SK-N-SH (cell line): Measurements from ENCODE around the gene MTG1. TPM values are rescaled to one million over a fixed set of nuclear protein-coding genes. Genes with fewer than 3 reads are reported as not detected.

Experiments
- CTCF ChIA-PET: fragments of 300-600, 350-600 bp; formaldehyde crosslinking; extraction: SDS; loops from one replicate; lab custom pipeline; 2021; lab: Yijun Ruan, JAX
- POLR2A ChIA-PET: fragments of 350-600 bp; sonication (Branson Sonifier 250); formaldehyde crosslinking; extraction: SDS; loops from one replicate; lab custom pipeline; 2020; ENCODE audit warnings: antibody characterized with exemption, inconsistent platforms; lab: Yijun Ruan, JAX
- DNase-seq: peaks from one replicate; pipeline ENCODE4 v3.0.0; 2012
- H2AFZ ChIP-seq: fragments of 200-600 bp; sonication (generic); 2 replicates; pipeline ENCODE4 v1.8.1; 2016; ENCODE audit warnings: antibody characterized with exemption, mild to moderate bottlenecking, low read depth
- H3F3A ChIP-seq: fragments of 200-600 bp; sonication (generic); replicated peaks from 2 replicates; pipeline ENCODE3; 2016; ENCODE audit warnings: antibody characterized with exemption, mild to moderate bottlenecking; ENCODE audit not compliant: insufficient read depth
- H3K27ac ChIP-seq, 2 experiments: fragments of 200-500 bp in 1 of 2; fragments of 200-600 bp in 1 of 2; sonication (Bioruptor generic) in 1 of 2; sonication (generic), shearing (Covaris generic) in 1 of 2; 2 replicates each; pipeline versions ENCODE4 v1.5.1 to v1.6.1; 2014 to 2016; ENCODE audit warnings: low read depth in 2 of 2, inconsistent platforms in 1 of 2, low read length in 1 of 2, mild to moderate bottlenecking in 1 of 2, mixed read lengths in 1 of 2
- H3K27me3 ChIP-seq: fragments of 200-600 bp; sonication (generic), shearing (Covaris generic); 2 replicates; pipeline ENCODE4 v1.6.1; 2016; ENCODE audit warnings: mixed run types; ENCODE audit not compliant: insufficient read depth
- H3K36me3 ChIP-seq, 2 experiments: fragments of 200-500 bp in 1 of 2; fragments of 200-600 bp in 1 of 2; sonication (Bioruptor generic) in 1 of 2; sonication (generic) in 1 of 2; replicated peaks in 1 of 2; 2 replicates each; pipeline versions ENCODE3 to v1.5.1; 2014 to 2016; ENCODE audit warnings: low read length in 1 of 2, mild to moderate bottlenecking in 1 of 2; ENCODE audit not compliant: insufficient read depth in 2 of 2, control insufficient read depth in 1 of 2
- H3K4me1 ChIP-seq, 2 experiments: fragments of 200-500 bp in 1 of 2; fragments of 200-600 bp in 1 of 2; sonication (Bioruptor generic) in 1 of 2; sonication (generic), shearing (Covaris generic) in 1 of 2; 2 replicates each; pipeline versions ENCODE4 v1.5.1 to v1.6.1; 2014 to 2016; ENCODE audit warnings: low read depth in 1 of 2, low read length in 1 of 2, mixed run types in 1 of 2; ENCODE audit not compliant: insufficient read depth in 2 of 2, control insufficient read depth in 1 of 2
- H3K4me2 ChIP-seq: fragments of 200-600 bp; sonication (generic), shearing (Covaris generic); 2 replicates; pipeline ENCODE4 v1.6.1; 2017; ENCODE audit warnings: mixed run types
- H3K4me3 ChIP-seq, 2 experiments: fragments of 200-500 bp in 1 of 2; fragments of 200-600 bp in 1 of 2; sonication (Bioruptor generic) in 1 of 2; sonication (generic), shearing (Covaris generic) in 1 of 2; 2 replicates each; pipeline versions ENCODE4 v1.5.1 to v1.8.1; 2014 to 2016; ENCODE audit warnings: low read depth in 2 of 2, inconsistent platforms in 1 of 2, low read length in 1 of 2, mild to moderate bottlenecking in 1 of 2, mixed read lengths in 1 of 2, moderate library complexity in 1 of 2
- H3K79me2 ChIP-seq: fragments of 200-600 bp; sonication (generic); 2 replicates; pipeline ENCODE4 v1.8.1; 2017; ENCODE audit warnings: mild to moderate bottlenecking; ENCODE audit not compliant: insufficient read depth
- H3K9ac ChIP-seq: fragments of 200-600 bp; sonication (generic); 2 replicates; pipeline ENCODE4 v1.6.1; 2017; ENCODE audit warnings: mixed run types
- H3K9me2 ChIP-seq: fragments of 200-600 bp; sonication (generic); 2 replicates; pipeline ENCODE4 v1.6.1; 2017; ENCODE audit warnings: mixed run types
- H3K9me3 ChIP-seq: fragments of 200-600 bp; sonication (generic); 2 replicates; pipeline ENCODE4 v1.6.1; 2017; ENCODE audit warnings: mixed run types, mild to moderate bottlenecking, moderate library complexity
- H4K20me1 ChIP-seq: fragments of 200-600 bp; sonication (generic); 2 replicates; pipeline ENCODE4 v1.6.1; 2017; ENCODE audit warnings: mild to moderate bottlenecking, mixed run types; ENCODE audit not compliant: insufficient read depth
- ELF1 ChIP-seq: IDR thresholded peaks from 2 replicates; pipeline ENCODE4 v1.4.0; 2012
- EP300 ChIP-seq, 2 experiments: IDR thresholded peaks; 2 replicates each; pipeline versions ENCODE4 v1.4.0 to v1.6.1; 2012; ENCODE audit warnings: borderline replicate concordance in 1 of 2, low read depth in 1 of 2, low read length in 1 of 2
- FOXJ3 ChIP-seq: sonication (generic); formaldehyde crosslinking; IDR thresholded peaks from 2 replicates; pipeline ENCODE4 v1.5.1; 2020; ENCODE audit warnings: mild to moderate bottlenecking, missing genetic modification reagents
- JUND ChIP-seq: IDR thresholded peaks from 2 replicates; pipeline ENCODE4 v1.4.0; 2012
- MXI1 ChIP-seq: IDR thresholded peaks from 2 replicates; pipeline ENCODE4 v1.6.1; 2012; ENCODE audit warnings: mild to moderate bottlenecking, low read depth, low read length, improper control_type of control experiment
- NFIC ChIP-seq: IDR thresholded peaks from 2 replicates; pipeline ENCODE4 v1.4.0; 2012; ENCODE audit warnings: borderline replicate concordance
- NRF1 ChIP-seq: IDR thresholded peaks from 2 replicates; pipeline ENCODE4 v1.6.1; 2012; ENCODE audit warnings: low read depth, mild to moderate bottlenecking, low read length
- PBX3 ChIP-seq: IDR thresholded peaks from 2 replicates; pipeline ENCODE4; 2012
- POLR2AphosphoS5 ChIP-seq: IDR thresholded peaks from 2 replicates; pipeline ENCODE4 v1.6.1; 2012; ENCODE audit warnings: low read depth, low read length
- RAD21 ChIP-seq: IDR thresholded peaks from 2 replicates; pipeline ENCODE4 v1.6.1; 2012; ENCODE audit warnings: mild to moderate bottlenecking, low read length
- RFX5 ChIP-seq: IDR thresholded peaks from 2 replicates; pipeline ENCODE4 v1.6.1; 2012; ENCODE audit warnings: mild to moderate bottlenecking, improper control_type of control experiment, low read length
- RXRA ChIP-seq: IDR thresholded peaks from 2 replicates; pipeline ENCODE4 v1.4.0; 2012; ENCODE audit warnings: low read depth, mild to moderate bottlenecking, borderline replicate concordance
- SMC3 ChIP-seq: IDR thresholded peaks from 2 replicates; pipeline ENCODE4 v1.6.1; 2012; ENCODE audit warnings: low read depth, low read length, improper control_type of control experiment
- TEAD4 ChIP-seq: IDR thresholded peaks from 2 replicates; pipeline ENCODE4 v1.4.0; 2012; ENCODE audit warnings: mild to moderate bottlenecking, borderline replicate concordance; ENCODE audit not compliant: insufficient read depth
- USF2 ChIP-seq: fragments of 150-350 bp; IDR thresholded peaks from 2 replicates; pipeline ENCODE4 v1.6.1; 2017; ENCODE audit warnings: antibody characterized with exemption, low read length, low read depth, borderline replicate concordance
- YY1 ChIP-seq: IDR thresholded peaks from 2 replicates; pipeline ENCODE4 v1.4.0; 2012; ENCODE audit warnings: low read depth, mild to moderate bottlenecking
- ZBTB33 ChIP-seq: IDR thresholded peaks from 2 replicates; pipeline ENCODE4 v1.4.0; 2012; ENCODE audit warnings: low read depth, borderline replicate concordance
- WGBS: methylation state at CpG from one replicate; pipeline ENCODE4 v1.1.6; 2017; ENCODE audit warnings: low lambda C conversion rate; 5-methylcytosine and 5-hydroxymethylcytosine counted together
- polyA plus RNA-seq, 3 experiments: library from polyadenylated mRNA; depleted of rRNA; stranded (reverse); fragments of >200 nt; gene quantifications; 2 replicates each; pipeline ENCODE4 v1.2.3, GENCODE V29; 2012
- TF ChIP-seq, protein P1 (sequence below): IDR thresholded peaks from 2 replicates; pipeline ENCODE4 v1.4.0; 2012; ENCODE audit warnings: low read depth, borderline replicate concordance
- TF ChIP-seq, protein P2 (sequence below): fragments of 200-600 bp; sonication (generic); IDR thresholded peaks from 2 replicates; pipeline ENCODE4 v1.6.1; 2017; ENCODE audit warnings: antibody characterized with exemption, mild to moderate bottlenecking, moderate library complexity

MTG1 gene
- polyA plus RNA-seq, 1 of the 3 experiments (the other 2 are of a cell fraction), result 86.4 TPM

GRCh38 chr10:133370030-133370786, 23.7 kb upstream of the MTG1 start:
- Histone ChIP-seq H3K9ac (no peak overlapping the region), H3K4me1 (peaks cover 0 to 11% of the 10 kb centered on the region in 2 experiments; a peak in 2 of 4 replicates), H4K20me1 (no peaks in the 10 kb centered on the region), H3K79me2 (peaks cover 9% of the 10 kb centered on the region; the same call in 1 of the 2 replicates), H3K27ac (no peak overlapping the region), H3K9me3 (no peaks in the 10 kb centered on the region), H3K36me3 (peaks cover 13 to 48% of the 10 kb centered on the region in 2 experiments), H2AFZ (no peak overlapping the region), H3K9me2 (no peaks in the 10 kb centered on the region), H3K4me2 (no peak overlapping the region), H3K27me3 (no peaks in the 10 kb centered on the region), H3F3A (no peaks in the 10 kb centered on the region), H3K4me3 (no peak overlapping the region)
- POLR2A ChIA-PET, result interaction anchor here (1.7 kb wide), 1 partner anchor 9 kb away, joined by 5 read pairs; no protein-coding TSS in a partner anchor
- no peak for DNase-seq
- 97% methylated on average over 21 of the region's 24 CpGs for WGBS
- CTCF ChIA-PET, result interaction anchor here (0.9 kb wide), 1 partner anchor 11 kb away, joined by 3 read pairs; no protein-coding TSS in a partner anchor
- TF ChIP-seq NFIC (no peak), RAD21 (no peak), FOXJ3 (no peak), JUND (no peak), PBX3 (no peak), RXRA (no peak), USF2 (no peak), ELF1 (no peak), TEAD4 (no peak)

DNA sequence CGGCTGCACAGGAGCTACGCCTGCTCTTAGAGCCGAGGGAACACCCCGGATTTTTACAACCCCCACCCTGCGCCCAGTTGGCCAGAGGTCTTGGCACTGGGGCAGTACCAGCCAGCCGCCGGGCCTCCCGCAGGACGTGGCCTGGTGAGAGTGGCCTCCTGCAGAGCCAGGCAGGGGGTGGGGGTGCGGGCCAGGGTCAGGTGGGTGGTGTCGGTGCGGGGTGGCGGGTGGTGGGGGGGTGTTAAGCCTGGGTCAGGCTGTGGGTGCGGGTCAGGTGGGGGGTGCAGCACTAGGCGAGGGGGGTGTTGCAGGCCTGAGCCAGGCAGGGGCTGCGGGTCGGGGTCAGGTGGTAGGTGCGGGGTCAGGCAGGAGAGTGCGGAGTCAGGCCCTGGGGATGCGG, 21.4 kb upstream of the MTG1 start:
- peak; percentile 54 for DNase-seq
- H3K4me2 ChIP-seq, result peak overlapping the region; percentile 78
- no peaks in the 10 kb centered on the region for H3F3A ChIP-seq
- H3K27ac ChIP-seq, result no peak overlapping the region; a peak in 1 of 4 replicates
- WGBS, result 20% methylated on average over 17 of the region's 20 CpGs
- peaks cover 9 to 29% of the 10 kb centered on the region in 2 experiments for H3K36me3 ChIP-seq
- CTCF ChIA-PET, result interaction anchor here (1.0 kb wide), 1 partner anchor 43 kb away, joined by 5 read pairs; no protein-coding TSS in a partner anchor
- H3K79me2 ChIP-seq, result peaks cover 9% of the 10 kb centered on the region; the same call in 1 of the 2 replicates
- no peaks in the 10 kb centered on the region for H3K9me3 ChIP-seq
- H3K27me3 ChIP-seq, result no peaks in the 10 kb centered on the region
- no peak overlapping the region for H2AFZ ChIP-seq
- TF ChIP-seq ELF1 (no peak), PBX3 (no peak), SMC3 (no peak), RFX5 (no peak), NRF1 (no peak), POLR2AphosphoS5 (no peak), MXI1 (no peak), EP300 (IDR thresholded peaks at IDR 0.05; ENCODE audit: borderline replicate concordance in 1 of 2, low read depth in 1 of 2, low read length in 1 of 2) (no peak), ZBTB33 (no peak), RAD21 (no peak), YY1 (no peak), NFIC (no peak), JUND (no peak)
- TF ChIP-seq, protein P1, sequence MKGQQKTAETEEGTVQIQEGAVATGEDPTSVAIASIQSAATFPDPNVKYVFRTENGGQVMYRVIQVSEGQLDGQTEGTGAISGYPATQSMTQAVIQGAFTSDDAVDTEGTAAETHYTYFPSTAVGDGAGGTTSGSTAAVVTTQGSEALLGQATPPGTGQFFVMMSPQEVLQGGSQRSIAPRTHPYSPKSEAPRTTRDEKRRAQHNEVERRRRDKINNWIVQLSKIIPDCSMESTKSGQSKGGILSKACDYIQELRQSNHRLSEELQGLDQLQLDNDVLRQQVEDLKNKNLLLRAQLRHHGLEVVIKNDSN, result no peak
- TF ChIP-seq, protein P2, sequence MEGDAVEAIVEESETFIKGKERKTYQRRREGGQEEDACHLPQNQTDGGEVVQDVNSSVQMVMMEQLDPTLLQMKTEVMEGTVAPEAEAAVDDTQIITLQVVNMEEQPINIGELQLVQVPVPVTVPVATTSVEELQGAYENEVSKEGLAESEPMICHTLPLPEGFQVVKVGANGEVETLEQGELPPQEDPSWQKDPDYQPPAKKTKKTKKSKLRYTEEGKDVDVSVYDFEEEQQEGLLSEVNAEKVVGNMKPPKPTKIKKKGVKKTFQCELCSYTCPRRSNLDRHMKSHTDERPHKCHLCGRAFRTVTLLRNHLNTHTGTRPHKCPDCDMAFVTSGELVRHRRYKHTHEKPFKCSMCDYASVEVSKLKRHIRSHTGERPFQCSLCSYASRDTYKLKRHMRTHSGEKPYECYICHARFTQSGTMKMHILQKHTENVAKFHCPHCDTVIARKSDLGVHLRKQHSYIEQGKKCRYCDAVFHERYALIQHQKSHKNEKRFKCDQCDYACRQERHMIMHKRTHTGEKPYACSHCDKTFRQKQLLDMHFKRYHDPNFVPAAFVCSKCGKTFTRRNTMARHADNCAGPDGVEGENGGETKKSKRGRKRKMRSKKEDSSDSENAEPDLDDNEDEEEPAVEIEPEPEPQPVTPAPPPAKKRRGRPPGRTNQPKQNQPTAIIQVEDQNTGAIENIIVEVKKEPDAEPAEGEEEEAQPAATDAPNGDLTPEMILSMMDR, result no peak
- TF ChIP-seq, all 33 proteins: peak for 0
- peaks cover 0 to 11% of the 10 kb centered on the region in 2 experiments; a peak in 2 of 4 replicates for H3K4me1 ChIP-seq
- no peaks in the 10 kb centered on the region for H3K9me2 ChIP-seq
- peak overlapping the region; percentile 61 to 80 for H3K4me3 ChIP-seq
- POLR2A ChIA-PET, result interaction anchor here (1.3 kb wide), 1 partner anchor 13 kb away, joined by 5 read pairs; no protein-coding TSS in a partner anchor
- H4K20me1 ChIP-seq, result no peaks in the 10 kb centered on the region
- peak overlapping the region; percentile 21; the same call in 1 of the 2 replicates for H3K9ac ChIP-seq
